Stimulated activated naive CD8-positive, alpha-beta T cell treated with anti-CD3 and anti-CD28 coated beads, Interleukin-15, amount 100 ng/mL, for 72 hours (primary cell): ENCODE measurements around the gene RNASEH2B.

Source experiments
- ATAC-seq: fragments of 150-1000 bp; cut with Tn5 transposase; 2 replicates; pipeline ENCODE4 v1.10.0; 2021; ENCODE audit warnings: mild to moderate bottlenecking, moderate library complexity
- DNase-seq, 2 donors: peaks; one replicate each; pipeline ENCODE4 v3.0.0; 2021 to 2022
- H3K27ac Mint-ChIP-seq, 2 donors: one replicate each; pipeline ENCODE4 v1.8.0; 2022; ENCODE audit warnings: mild to moderate bottlenecking in 2 of 2, mixed read lengths in 2 of 2, moderate library complexity in 2 of 2
- H3K27me3 Mint-ChIP-seq: one replicate; pipeline ENCODE4 v1.8.0; 2022; ENCODE audit warnings: mixed read lengths
- H3K4me1 Mint-ChIP-seq: one replicate; pipeline ENCODE4 v1.8.0; 2022; ENCODE audit warnings: mild to moderate bottlenecking, mixed read lengths
- H3K4me3 Mint-ChIP-seq, 2 donors: one replicate each; pipeline ENCODE4 v1.8.0; 2022; ENCODE audit warnings: mild to moderate bottlenecking in 2 of 2, mixed read lengths in 2 of 2, moderate library complexity in 1 of 2
- H3K9me3 Mint-ChIP-seq, 2 donors: one replicate each; pipeline ENCODE4 v1.8.0; 2022; ENCODE audit warnings: mixed read lengths in 2 of 2

The RNASEH2B gene

GRCh38 chr13:50948601-50949000 is 39.0 kb downstream of the RNASEH2B start:
- DNase-seq, result no peak
- Mint-ChIP-seq H3K27me3 (no peaks in the 10 kb centered on the region), H3K9me3 (no peaks in the 10 kb centered on the region), H3K4me3 (no peak overlapping the region), H3K27ac (no peak overlapping the region), H3K4me1 (no peaks in the 10 kb centered on the region)
- no peak for ATAC-seq

- Mint-ChIP-seq H3K4me3 (no peak overlapping the region), H3K27ac (peak overlapping the region in 1 of 2 donors; percentile 71), H3K9me3 (no peaks in the 10 kb centered on the region), H3K4me1 (no peaks in the 10 kb centered on the region), H3K27me3 (no peaks in the 10 kb centered on the region)
- DNase-seq (no peak), ATAC-seq (no peak)
Measured at GRCh38 chr13:50950849-50951248, 41.3 kb downstream of the RNASEH2B start.

GRCh38 chr13:50951366-50951765 is 41.8 kb downstream of the RNASEH2B start:
- Mint-ChIP-seq H3K27me3 (no peaks in the 10 kb centered on the region), H3K4me1 (no peaks in the 10 kb centered on the region), H3K27ac (peak overlapping the region in 1 of 2 donors; percentile 80), H3K4me3 (no peak overlapping the region), H3K9me3 (no peaks in the 10 kb centered on the region)
- no peak for ATAC-seq
- DNase-seq, result no peak

GRCh38 chr13:50955241-50955640 is 45.6 kb downstream of the RNASEH2B start:
- ATAC-seq (no peak), DNase-seq (no peak)
- H3K9me3 Mint-ChIP-seq, result no peaks in the 10 kb centered on the region
- H3K4me1 Mint-ChIP-seq, result no peaks in the 10 kb centered on the region
- no peak overlapping the region for H3K27ac Mint-ChIP-seq
- H3K27me3 Mint-ChIP-seq, result no peaks in the 10 kb centered on the region
- no peak overlapping the region for H3K4me3 Mint-ChIP-seq

GRCh38 chr13:50955798-50956197 is 46.2 kb downstream of the RNASEH2B start:
- ATAC-seq, result no peak
- Mint-ChIP-seq H3K4me1 (no peaks in the 10 kb centered on the region), H3K9me3 (no peaks in the 10 kb centered on the region), H3K4me3 (no peak overlapping the region), H3K27ac (no peak overlapping the region), H3K27me3 (no peaks in the 10 kb centered on the region)
- DNase-seq, result no peak

- no peak for DNase-seq
- no peak overlapping the region for H3K27ac Mint-ChIP-seq
- H3K4me1 Mint-ChIP-seq, result no peaks in the 10 kb centered on the region
- no peaks in the 10 kb centered on the region for H3K27me3 Mint-ChIP-seq
- no peak overlapping the region for H3K4me3 Mint-ChIP-seq
- ATAC-seq, result no peak
- no peaks in the 10 kb centered on the region for H3K9me3 Mint-ChIP-seq
Measured at GRCh38 chr13:50957620-50958019, 48.0 kb downstream of the RNASEH2B start.

- Mint-ChIP-seq H3K27ac (no peak overlapping the region), H3K27me3 (no peaks in the 10 kb centered on the region), H3K4me1 (no peaks in the 10 kb centered on the region), H3K9me3 (peaks cover 0 to under 1% of the 10 kb centered on the region in 2 donors), H3K4me3 (no peak overlapping the region)
- peak; percentile 54 for ATAC-seq
- DNase-seq, result no peak
Measured at GRCh38 chr13:50969691-50970090, 60.1 kb downstream of the RNASEH2B start.

- H3K27ac Mint-ChIP-seq, result no peak overlapping the region
- ATAC-seq (no peak), DNase-seq (no peak)
- no peaks in the 10 kb centered on the region for H3K27me3 Mint-ChIP-seq
- no peaks in the 10 kb centered on the region for H3K4me1 Mint-ChIP-seq
- peaks cover 0 to 7% of the 10 kb centered on the region in 2 donors for H3K9me3 Mint-ChIP-seq
- no peak overlapping the region for H3K4me3 Mint-ChIP-seq
Measured at GRCh38 chr13:50970956-50971355, 61.4 kb downstream of the RNASEH2B start.

- Mint-ChIP-seq H3K4me1 (no peaks in the 10 kb centered on the region), H3K27me3 (no peaks in the 10 kb centered on the region), H3K9me3 (peaks cover 0 to 7% of the 10 kb centered on the region in 2 donors), H3K4me3 (no peak overlapping the region), H3K27ac (no peak overlapping the region)
- no peak for DNase-seq
- no peak for ATAC-seq
Measured at GRCh38 chr13:50974268-50974667, 64.7 kb downstream of the RNASEH2B start.

- H3K4me1 Mint-ChIP-seq, result no peaks in the 10 kb centered on the region
- ATAC-seq (no peak), DNase-seq (no peak)
- H3K4me3 Mint-ChIP-seq, result no peak overlapping the region
- no peak overlapping the region for H3K27ac Mint-ChIP-seq
- no peaks in the 10 kb centered on the region for H3K27me3 Mint-ChIP-seq
- H3K9me3 Mint-ChIP-seq, result peaks cover 5 to 15% of the 10 kb centered on the region in 2 donors
Measured at GRCh38 chr13:50979187-50979586, 69.6 kb downstream of the RNASEH2B start.

- peaks cover 5 to 8% of the 10 kb centered on the region in 2 donors for H3K9me3 Mint-ChIP-seq
- peak overlapping the region in 1 of 2 donors; percentile 15 for H3K27ac Mint-ChIP-seq
- ATAC-seq, result no peak
- no peaks in the 10 kb centered on the region for H3K4me1 Mint-ChIP-seq
- H3K27me3 Mint-ChIP-seq, result no peaks in the 10 kb centered on the region
- no peak overlapping the region for H3K4me3 Mint-ChIP-seq
- DNase-seq, result no peak
Measured at GRCh38 chr13:50981686-50982085, 72.1 kb downstream of the RNASEH2B start.

GRCh38 chr13:50989476-50989875 is 79.9 kb downstream of the RNASEH2B start:
- no peak for ATAC-seq
- peaks cover 26% of the 10 kb centered on the region for H3K4me1 Mint-ChIP-seq
- H3K27me3 Mint-ChIP-seq, result no peaks in the 10 kb centered on the region
- no peak overlapping the region for H3K4me3 Mint-ChIP-seq
- no peak overlapping the region for H3K27ac Mint-ChIP-seq
- no peak for DNase-seq
- peaks cover 0 to 4% of the 10 kb centered on the region in 2 donors for H3K9me3 Mint-ChIP-seq

- peaks cover 0 to 4% of the 10 kb centered on the region in 2 donors for H3K9me3 Mint-ChIP-seq
- peaks cover 26% of the 10 kb centered on the region for H3K4me1 Mint-ChIP-seq
- no peak overlapping the region for H3K4me3 Mint-ChIP-seq
- no peaks in the 10 kb centered on the region for H3K27me3 Mint-ChIP-seq
- peak overlapping the region; percentile 68 to 96 for H3K27ac Mint-ChIP-seq
- DNase-seq, result no peak
- ATAC-seq, result no peak
Measured at GRCh38 chr13:50990065-50990817, 80.7 kb downstream of the RNASEH2B start.

GRCh38 chr13:50990818-50991506 is 81.4 kb downstream of the RNASEH2B start:
- Mint-ChIP-seq H3K27ac (peak overlapping the region; percentile 89 to 96), H3K4me3 (no peak overlapping the region), H3K4me1 (peaks cover 26% of the 10 kb centered on the region), H3K9me3 (peaks cover 0 to 4% of the 10 kb centered on the region in 2 donors), H3K27me3 (no peaks in the 10 kb centered on the region)
- DNase-seq, result no peak
- ATAC-seq, result no peak

- peak; percentile 28 to 40 for DNase-seq
- H3K4me3 Mint-ChIP-seq, result peak overlapping the region; percentile 63 to 71
- peaks cover 0 to 4% of the 10 kb centered on the region in 2 donors for H3K9me3 Mint-ChIP-seq
- peaks cover 26% of the 10 kb centered on the region for H3K4me1 Mint-ChIP-seq
- H3K27me3 Mint-ChIP-seq, result no peaks in the 10 kb centered on the region
- peak overlapping the region; percentile 74 to 89 for H3K27ac Mint-ChIP-seq
- ATAC-seq, result peak; percentile 89
Measured at GRCh38 chr13:50991579-50992521, 82.3 kb downstream of the RNASEH2B start.
